Jurkat, Clone E6-1 (cell line): ENCODE data around the gene PACSIN2.

Experiments used
- DNase-seq: peaks from one replicate; pipeline ENCODE4 v3.0.0-alpha.2; 2011; ENCODE audit warnings: low read depth, low spot score
- H3K4me3 ChIP-seq: 2 replicates; pipeline ENCODE4 v1.5.1; 2011; ENCODE audit warnings: mild to moderate bottlenecking, low read length, control low read depth, moderate library complexity

Gene PACSIN2

DNA sequence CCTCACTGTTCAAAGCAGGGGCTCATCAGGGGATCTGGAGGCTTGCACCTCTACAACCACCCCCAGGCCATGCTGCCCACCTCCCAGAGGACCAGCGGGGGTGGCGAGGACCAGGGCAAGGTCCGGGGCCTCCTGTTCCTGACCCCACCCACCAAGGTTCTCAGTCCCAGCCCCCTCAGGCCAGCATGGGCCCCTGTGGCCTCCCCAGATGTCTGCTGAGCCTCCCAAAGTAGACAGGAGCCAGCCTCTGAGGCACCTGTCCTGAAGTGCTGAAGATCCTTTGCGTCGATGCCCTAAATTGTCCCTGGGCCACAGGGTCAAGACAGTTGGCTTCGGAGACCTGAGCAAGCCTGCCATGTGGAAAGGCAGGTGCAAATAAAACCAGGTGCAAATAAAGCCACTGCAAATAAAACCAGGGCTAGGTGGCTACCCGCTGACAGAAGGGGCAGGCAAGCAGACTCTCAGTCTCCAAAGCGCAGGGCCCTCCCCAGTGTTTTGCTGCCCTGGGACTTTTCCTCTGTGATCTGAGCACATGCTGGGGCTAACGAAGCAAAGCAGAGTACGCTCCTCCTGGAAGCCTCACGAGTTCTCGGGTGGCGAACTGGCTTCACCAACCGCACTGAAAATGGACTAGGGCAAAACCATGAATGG is 135.5 kb downstream of the PACSIN2 start:
- H3K4me3 ChIP-seq = no peak overlapping the region
- no peak for DNase-seq

- DNase-seq = no peak
- no peak overlapping the region for H3K4me3 ChIP-seq
These were observed 136.2 kb downstream of the PACSIN2 start for GRCh38 chr22:42878561-42879305.

DNA sequence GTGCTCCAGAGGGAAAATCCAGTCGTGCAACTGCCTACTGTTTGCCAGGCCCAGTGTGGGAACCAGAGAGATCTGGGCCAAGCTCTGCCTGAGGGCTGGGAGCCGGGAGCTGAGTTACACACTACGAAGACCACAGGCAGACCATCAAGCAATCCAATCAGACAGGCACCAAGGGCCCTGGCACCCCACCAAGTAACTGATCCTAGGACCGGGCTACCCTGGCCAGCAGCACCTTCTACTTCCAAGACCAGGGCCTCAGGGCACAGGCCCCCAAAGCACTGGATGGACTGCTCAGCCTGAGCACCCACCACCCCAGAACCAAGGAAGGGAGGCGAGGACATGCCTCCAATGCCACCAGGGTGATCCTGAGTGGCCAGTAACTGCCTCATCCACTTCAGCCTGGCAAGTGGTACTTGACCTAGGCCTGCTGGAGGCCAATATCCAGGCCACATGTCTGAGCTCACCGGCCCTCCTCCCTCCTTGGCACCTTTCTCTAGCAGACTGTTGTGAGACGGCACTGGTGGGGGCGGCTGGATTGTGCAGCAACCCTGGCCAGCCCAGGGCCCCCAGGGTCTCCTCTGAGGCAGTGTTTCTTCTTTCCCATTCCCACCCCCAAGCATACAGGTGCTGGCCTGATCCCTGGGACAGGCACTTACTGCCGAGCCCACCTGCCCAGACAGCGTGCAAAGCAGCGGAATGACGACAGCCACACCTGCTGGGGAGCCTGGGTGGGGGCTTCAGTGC is 137.2 kb downstream of the PACSIN2 start:
- DNase-seq = no peak
- no peak overlapping the region for H3K4me3 ChIP-seq

- DNase-seq = no peak
- H3K4me3 ChIP-seq = no peak overlapping the region
These were observed 137.8 kb downstream of the PACSIN2 start for GRCh38 chr22:42877158-42877557.

DNA sequence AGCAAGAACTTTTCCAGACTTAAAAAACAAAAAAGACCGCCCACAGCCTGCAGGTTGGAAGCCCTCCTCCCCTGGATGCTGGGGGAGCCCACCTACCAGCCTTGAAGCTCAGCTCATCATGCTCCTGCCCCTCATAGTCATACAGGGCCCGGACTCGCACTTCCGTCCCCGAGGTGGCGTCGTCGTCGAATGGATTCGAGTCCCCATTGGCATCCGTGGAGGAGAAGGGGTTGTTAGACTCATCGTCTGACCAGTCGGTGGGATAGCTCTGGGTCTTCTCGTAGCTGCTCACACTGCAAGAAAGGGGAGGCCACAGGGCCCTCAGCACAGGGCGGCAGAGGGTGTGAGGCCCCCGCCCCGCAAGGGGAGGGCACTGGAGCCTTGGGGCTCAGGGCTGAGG is 138.9 kb downstream of the PACSIN2 start:
- DNase-seq = no peak
- no peak overlapping the region for H3K4me3 ChIP-seq

DNA sequence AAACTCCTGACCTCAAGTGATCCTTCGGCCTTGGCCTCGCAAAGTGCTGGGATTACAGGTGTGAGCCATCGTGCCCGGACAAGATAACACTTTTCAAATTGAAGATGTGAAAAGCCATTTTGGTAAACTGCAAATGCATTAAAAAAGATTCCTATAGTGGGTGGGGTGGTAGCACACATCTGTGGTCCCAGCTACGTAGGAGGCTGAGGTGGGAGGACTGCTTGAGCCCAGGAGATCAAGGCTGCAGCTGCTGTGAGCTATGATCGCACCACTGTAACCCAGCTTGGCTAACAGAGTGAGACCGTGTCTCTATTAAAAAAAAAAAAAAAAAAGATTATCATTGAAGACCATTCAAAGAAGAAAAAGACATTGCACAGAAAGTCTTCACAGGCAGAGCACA is 140.9 kb downstream of the PACSIN2 start:
- no peak for DNase-seq
- H3K4me3 ChIP-seq = no peak overlapping the region

GRCh38 chr22:42873356-42873755 is 141.6 kb downstream of the PACSIN2 start:
- DNase-seq = no peak
- H3K4me3 ChIP-seq = no peak overlapping the region

DNA sequence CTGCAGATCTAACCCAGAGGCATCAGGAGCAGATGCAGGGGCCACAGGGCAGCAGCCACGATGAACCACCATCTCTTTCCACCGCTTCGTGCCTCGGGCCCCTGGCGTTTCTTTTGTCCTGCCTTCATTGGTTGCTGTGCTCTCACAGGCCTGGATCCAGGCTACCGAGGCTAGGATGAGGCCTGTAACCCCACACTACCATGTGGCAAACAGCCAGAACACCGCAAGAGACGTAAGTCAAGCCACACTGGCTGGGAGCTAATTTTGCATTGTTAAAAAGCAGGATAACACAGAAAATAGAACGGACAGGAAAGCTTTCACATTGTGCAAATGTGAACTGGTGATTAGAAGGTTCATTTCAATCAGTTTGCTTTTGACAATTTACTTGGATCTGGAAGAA is 142.1 kb downstream of the PACSIN2 start:
- DNase-seq = no peak
- H3K4me3 ChIP-seq = no peak overlapping the region

DNA sequence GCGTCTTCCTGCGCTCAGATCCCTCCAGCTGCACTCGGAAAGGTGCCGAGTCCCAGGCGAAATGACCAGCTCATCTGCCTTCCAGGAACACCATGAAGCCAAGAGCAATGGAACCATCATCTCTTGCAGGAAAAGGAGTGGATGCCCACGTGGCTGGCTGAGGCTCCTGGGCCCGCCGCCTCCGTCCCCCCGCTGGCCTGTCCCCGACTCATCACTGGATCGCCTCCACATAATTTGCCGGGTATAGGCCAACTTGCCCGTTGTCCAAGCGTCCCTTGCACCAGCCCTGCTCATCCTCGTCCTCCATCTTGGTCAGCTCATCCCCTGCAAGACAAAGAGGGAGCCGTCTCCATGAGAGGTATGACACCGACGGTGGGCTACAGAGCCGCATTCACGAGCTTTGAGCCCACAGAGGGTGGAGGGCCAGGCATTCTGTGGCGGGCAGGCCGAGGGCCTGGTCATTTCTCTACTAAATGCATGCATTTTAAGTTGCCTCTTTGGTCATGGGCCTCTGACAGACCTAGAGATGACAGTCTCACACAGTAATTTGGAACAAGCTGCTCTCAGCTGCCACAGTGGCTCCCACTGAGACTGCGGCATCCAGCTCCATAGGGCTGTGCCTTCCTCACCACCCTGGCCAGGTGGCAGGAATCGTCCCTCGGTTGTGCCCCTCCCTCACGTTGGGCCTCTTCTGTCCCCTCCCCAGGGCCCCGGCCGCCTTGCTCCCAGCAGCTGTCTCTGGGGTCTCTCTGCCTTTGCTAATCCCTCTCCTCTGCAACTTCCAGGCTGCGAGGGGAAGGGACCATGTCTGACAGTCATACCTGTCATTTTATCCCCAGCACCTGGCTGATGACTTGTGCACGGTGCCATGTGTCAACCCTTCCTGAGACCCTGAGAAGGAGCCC is 143.6 kb downstream of the PACSIN2 start:
- DNase-seq = no peak
- H3K4me3 ChIP-seq = no peak overlapping the region

DNA sequence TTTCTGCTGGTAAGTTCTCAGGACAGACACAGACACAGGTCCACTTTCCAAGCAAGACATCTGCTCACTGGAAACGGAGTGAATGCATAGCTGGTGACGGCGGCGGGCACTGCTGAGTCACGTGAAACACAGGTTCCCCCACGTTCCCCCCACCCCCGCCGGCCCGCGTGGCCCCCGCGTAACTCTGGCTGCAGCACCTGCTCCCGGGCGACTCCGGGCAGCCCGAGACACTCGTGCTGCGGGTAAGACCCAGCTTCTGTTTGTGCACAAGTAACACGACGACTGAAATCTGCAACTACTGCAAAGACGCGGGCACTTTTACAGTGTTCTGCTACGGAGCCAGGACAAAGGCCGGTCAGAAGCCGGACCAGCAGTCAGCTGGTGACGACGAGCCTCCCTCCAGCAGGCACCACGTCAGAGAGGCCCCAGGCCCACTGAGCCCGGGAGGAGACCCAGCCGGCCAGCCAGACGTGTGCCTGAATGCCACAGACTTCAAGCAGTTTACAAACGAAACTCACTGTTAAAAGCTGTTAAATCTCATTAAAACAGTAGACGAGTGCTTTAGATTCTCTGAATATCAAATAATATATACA is 145.0 kb downstream of the PACSIN2 start:
- no peak for DNase-seq
- H3K4me3 ChIP-seq = no peak overlapping the region

GRCh38 chr22:42869463-42869862 is 145.5 kb downstream of the PACSIN2 start:
- no peak overlapping the region for H3K4me3 ChIP-seq
- no peak for DNase-seq

DNA sequence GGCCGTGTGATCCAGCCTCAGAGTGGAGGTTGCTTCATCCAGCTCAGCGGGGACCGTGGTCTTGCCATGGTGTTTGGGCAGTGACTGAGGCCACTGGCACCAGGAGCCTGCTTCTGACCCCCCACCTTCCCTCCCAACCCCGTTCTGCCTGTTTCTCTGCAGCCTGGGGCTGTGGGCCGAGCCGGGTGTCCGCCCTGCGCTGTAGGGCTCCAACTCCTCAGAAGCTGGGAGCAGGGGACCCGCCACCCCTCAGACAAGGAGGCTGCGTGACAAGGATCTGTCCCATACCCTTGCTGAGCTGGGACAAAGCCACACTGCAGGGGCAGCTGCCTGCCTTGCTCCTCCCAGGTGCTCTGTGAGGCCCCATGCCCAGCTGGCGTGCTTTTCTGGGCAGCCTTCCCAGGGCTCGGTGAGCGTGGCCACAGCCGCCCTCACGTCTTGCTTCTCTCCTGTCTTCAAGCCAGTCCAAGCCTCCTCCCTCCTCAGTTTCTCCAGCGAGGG is 146.1 kb downstream of the PACSIN2 start:
- no peak for DNase-seq
- H3K4me3 ChIP-seq = no peak overlapping the region

DNA sequence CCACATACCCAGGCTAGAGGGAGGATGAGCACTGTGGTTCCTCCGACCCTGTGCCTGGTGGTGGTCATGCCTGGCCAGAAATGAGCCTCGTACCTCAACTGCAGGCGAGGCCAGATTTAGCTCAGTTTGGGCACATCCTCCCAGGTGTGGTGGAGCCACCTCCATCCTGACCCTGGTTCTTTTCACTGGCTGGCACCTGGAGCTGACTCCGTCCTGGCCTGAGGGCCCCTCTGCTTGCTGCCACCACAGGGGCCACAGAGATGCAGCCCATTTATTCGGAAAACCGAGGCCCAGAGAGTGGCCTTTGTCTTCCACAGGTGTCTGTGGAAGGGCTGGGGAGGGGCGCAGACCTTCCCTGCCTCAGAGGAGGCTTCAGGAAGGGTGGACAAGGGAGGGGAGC is 148.8 kb downstream of the PACSIN2 start:
- DNase-seq = no peak
- H3K4me3 ChIP-seq = no peak overlapping the region

- DNase-seq = no peak
These were observed 149.4 kb downstream of the PACSIN2 start for GRCh38 chr22:42865536-42865935.

GRCh38 chr22:42863349-42863961 is 151.5 kb downstream of the PACSIN2 start:
- DNase-seq = no peak
- no peak overlapping the region for H3K4me3 ChIP-seq

More at GRCh38 chr22:42865536-42865935, 149.4 kb downstream of the PACSIN2 start:
- H3K4me3 ChIP-seq = no peak overlapping the region

DNA sequence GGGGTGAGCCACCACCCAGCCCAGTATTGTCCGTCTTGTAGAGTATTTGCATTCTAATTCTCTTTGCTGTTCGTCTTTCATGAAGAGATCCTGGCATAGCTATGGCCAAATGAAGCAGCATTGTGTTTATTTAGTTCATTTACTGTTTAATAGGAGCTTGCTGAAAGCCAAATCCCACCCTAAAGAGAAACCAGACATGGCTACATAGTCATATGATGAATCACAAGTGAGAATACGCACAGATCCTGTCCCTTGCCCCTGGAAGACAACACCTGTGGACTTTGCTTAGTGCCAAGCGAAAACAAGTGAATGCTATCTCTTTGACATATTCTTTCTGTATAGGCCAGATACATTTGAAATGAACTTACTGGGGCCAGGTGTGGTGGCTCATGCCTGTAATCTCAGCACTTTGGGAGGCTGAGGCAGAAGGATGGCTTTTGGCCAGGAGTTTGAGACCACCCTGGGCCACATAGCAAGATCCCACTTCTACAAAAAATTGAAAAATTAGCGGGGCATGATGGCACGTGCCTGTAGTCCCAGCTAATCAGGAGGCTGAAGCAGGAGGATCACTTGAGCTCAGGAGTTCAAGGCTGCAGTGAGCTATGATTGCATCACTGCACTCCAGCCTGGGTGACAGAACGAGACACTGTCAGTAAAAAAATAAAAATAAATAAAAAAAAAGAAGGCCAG is 152.8 kb downstream of the PACSIN2 start:
- DNase-seq = no peak
- no peak overlapping the region for H3K4me3 ChIP-seq

- no peak for DNase-seq
- H3K4me3 ChIP-seq = no peak overlapping the region
These were observed 154.0 kb downstream of the PACSIN2 start for GRCh38 chr22:42860968-42861367.
